Kidney (tissue), 14 donors: ENCODE results near the gene EGLN1. TPM values are rescaled to one million over a fixed set of nuclear protein-coding genes. Genes with fewer than 3 reads are reported as not detected.

Experiments
- DNase-seq, 5 donors: peaks; one replicate each; pipeline ENCODE4 v3.0.0-alpha.2; 2013 to 2020
- FAIRE-seq: peaks from 2 replicates; lab custom pipeline; 2012; peaks lifted over from hg19 to GRCh38; lab: Jason Lieb, UNC
- H3K27ac ChIP-seq, 2 donors: one replicate each; pipeline ENCODE4 v1.7.0; 2013; ENCODE audit warnings: low read depth in 2 of 2, low read length in 2 of 2, inconsistent platforms in 1 of 2
- H3K27me3 ChIP-seq: one replicate; pipeline ENCODE4 v1.7.1; 2013; ENCODE audit warnings: low read length, inconsistent platforms; ENCODE audit not compliant: control insufficient read depth, insufficient read depth
- H3K36me3 ChIP-seq, 3 donors: one replicate each; pipeline versions ENCODE4 v1.7.0 to v1.7.1; 2013; ENCODE audit warnings: low read length in 3 of 3, control low read depth in 1 of 3, inconsistent platforms in 1 of 3; ENCODE audit not compliant: insufficient read depth in 3 of 3, control insufficient read depth in 2 of 3
- H3K4me1 ChIP-seq, 3 donors: one replicate each; pipeline versions ENCODE4 v1.7.0 to v1.7.1; 2013; ENCODE audit warnings: low read length in 3 of 3, inconsistent platforms in 1 of 3, low read depth in 1 of 3; ENCODE audit not compliant: control insufficient read depth in 2 of 3, insufficient read depth in 2 of 3
- H3K4me3 ChIP-seq, 3 donors: one replicate each; pipeline versions ENCODE4 v1.7.0 to v1.8.1; 2013; ENCODE audit warnings: low read length in 3 of 3, control low read depth in 1 of 3, inconsistent platforms in 1 of 3
- H3K9ac ChIP-seq, 3 donors: one replicate each; pipeline versions ENCODE4 v1.7.0 to v1.7.1; 2013; ENCODE audit warnings: low read length in 3 of 3, control low read depth in 1 of 3, inconsistent platforms in 1 of 3
- H3K9me3 ChIP-seq, 3 donors: one replicate each; pipeline versions ENCODE4 v1.7.0 to v1.7.1; 2013; ENCODE audit warnings: low read length in 3 of 3, control low read depth in 1 of 3, inconsistent platforms in 1 of 3; ENCODE audit not compliant: control insufficient read depth in 2 of 3, insufficient read depth in 1 of 3
- CTCF ChIP-seq: IDR thresholded peaks from 3 replicates; pipeline ENCODE4 v1.5.1; 2012; ENCODE audit warnings: mild to moderate bottlenecking, moderate library complexity, borderline replicate concordance; ENCODE audit not compliant: insufficient read depth; ENCODE audit errors: extremely low read depth
- intact Hi-C: fragments of 100-400 bp; cut with DNase I; formaldehyde crosslinking; loops from one replicate; pipeline ENCODE4 v1.11.1; 2022
- polyA plus RNA-seq: library from polyadenylated mRNA; stranded (reverse); fragments of 350-450 nt; fragmentation: Illumina TruSeq; extraction: RNeasy Lipid Tissue Mini Kit (QIAGEN cat#74804); gene quantifications from one replicate; pipeline ENCODE4 v1.2.3, GENCODE V29; 2014; ENCODE audit warnings: low read depth, low replicate concordance; ENCODE audit not compliant: insufficient read depth
- total RNA-seq: library from RNA; stranded (reverse); fragmentation: NEBNext Ultra II Directional; extraction: Animal tissue kit (Norgen Biotek cat#: 25700); gene quantifications from one replicate; pipeline ENCODE4 v1.2.1, GENCODE V29; 2021
- donor health status: control.
- donor health status: control.
- donor health status: control.
- donor health status: control.
- donor health status: control.
- donor health status: DM: yes; HTN: yes; CAD: no.
- donor health status: Normal renal cell carcinoma (clear cell type).

EGLN1 gene
- total and polyA plus RNA-seq, 2 donors from 2014 or later, result 12.2 to 38.8 TPM

GRCh38 chr1:231324660-231325059, 97.4 kb downstream of the EGLN1 start:
- intact Hi-C loops, result no loop called here
- no peak overlapping the region for H3K27ac ChIP-seq
- no peaks in the 10 kb centered on the region for H3K36me3 ChIP-seq
- FAIRE-seq (no peak), DNase-seq (no peak)
- H3K27me3 ChIP-seq, result no peaks in the 10 kb centered on the region
- no peaks in the 10 kb centered on the region for H3K4me1 ChIP-seq
- H3K9ac ChIP-seq, result no peak overlapping the region
- no peak for TF ChIP-seq CTCF
- no peak overlapping the region for H3K4me3 ChIP-seq
- H3K9me3 ChIP-seq, result no peaks in the 10 kb centered on the region

- FAIRE-seq (no peak), DNase-seq (no peak)
- Histone ChIP-seq H3K36me3 (no peaks in the 10 kb centered on the region), H3K9ac (no peak overlapping the region), H3K27me3 (no peaks in the 10 kb centered on the region), H3K4me1 (no peaks in the 10 kb centered on the region), H3K9me3 (no peaks in the 10 kb centered on the region), H3K27ac (no peak overlapping the region), H3K4me3 (no peak overlapping the region)
- intact Hi-C loops, result no loop called here
- TF ChIP-seq CTCF, result no peak
These were observed 99.1 kb downstream of the EGLN1 start for GRCh38 chr1:231322880-231323530.

- DNase-seq (no peak), FAIRE-seq (no peak)
- H3K4me1 ChIP-seq, result no peaks in the 10 kb centered on the region
- no peak for TF ChIP-seq CTCF
- no peak overlapping the region for H3K27ac ChIP-seq
- intact Hi-C loops, result no loop called here
- no peak overlapping the region for H3K4me3 ChIP-seq
- H3K27me3 ChIP-seq, result no peaks in the 10 kb centered on the region
- H3K9ac ChIP-seq, result no peak overlapping the region
- no peaks in the 10 kb centered on the region for H3K9me3 ChIP-seq
- no peaks in the 10 kb centered on the region for H3K36me3 ChIP-seq
These were observed 103.0 kb downstream of the EGLN1 start for GRCh38 chr1:231319080-231319479.

GRCh38 chr1:231318568-231318967, 103.5 kb downstream of the EGLN1 start:
- Histone ChIP-seq H3K4me1 (no peaks in the 10 kb centered on the region), H3K27me3 (no peaks in the 10 kb centered on the region), H3K27ac (no peak overlapping the region), H3K4me3 (no peak overlapping the region), H3K36me3 (no peaks in the 10 kb centered on the region), H3K9me3 (no peaks in the 10 kb centered on the region), H3K9ac (no peak overlapping the region)
- no peak for TF ChIP-seq CTCF
- FAIRE-seq (no peak), DNase-seq (no peak)
- intact Hi-C loops, result no loop called here
